A673 (cell line): ENCODE results near the gene DCAF15. TPM values are rescaled to one million over a fixed set of nuclear protein-coding genes. Genes with fewer than 3 reads are reported as not detected.

Source experiments
- BruUV-seq: library from RNA; stranded (reverse); fragments of 400-500 nt; replicated peaks from 2 replicates; lab custom pipeline; 2021; lab: Mats Ljungman, UMichigan
- CTCF ChIA-PET: fragments of 300-600 bp; sonication (Branson Sonifier 250); formaldehyde crosslinking; loops from one replicate; lab custom pipeline; 2022; ENCODE audit warnings: antibody characterized with exemption; lab: Charles Lee
- POLR2A ChIA-PET: fragments of 300-600 bp; sonication (Branson Sonifier 250); formaldehyde crosslinking; loops from one replicate; lab custom pipeline; 2022; ENCODE audit warnings: antibody characterized with exemption; ENCODE audit not compliant: low non-redundant PET; lab: Charles Lee
- DNase-seq: peaks from one replicate; pipeline ENCODE4 v3.0.0-alpha.2; 2015; ENCODE audit warnings: low spot score
- H3K27ac ChIP-seq: fragments of 200-600 bp; sonication (generic); 2 replicates; pipeline ENCODE4 v1.5.1; 2016; ENCODE audit warnings: mixed run types, low read depth, mild to moderate bottlenecking, mixed read lengths, antibody characterized with exemption, low read length; ENCODE audit not compliant: poor library complexity, severe bottlenecking
- H3K27me3 ChIP-seq: fragments of 200-600 bp; sonication (generic); replicated peaks from 2 replicates; pipeline ENCODE4 v1.6.1; 2017; ENCODE audit warnings: mixed run types, low read depth, mild to moderate bottlenecking, mixed read lengths, antibody characterized with exemption, low read length; ENCODE audit not compliant: insufficient read depth, poor library complexity
- H3K36me3 ChIP-seq: fragments of 200-600 bp; sonication (generic); 2 replicates; pipeline ENCODE4 v1.6.1; 2016; ENCODE audit warnings: mixed run types, mild to moderate bottlenecking, mixed read lengths, antibody characterized with exemption, low read length; ENCODE audit not compliant: insufficient read depth, poor library complexity, severe bottlenecking
- H3K4me1 ChIP-seq: fragments of 200-600 bp; sonication (generic); 2 replicates; pipeline ENCODE4 v1.6.1; 2017; ENCODE audit warnings: mixed run types, mild to moderate bottlenecking, mixed read lengths, antibody characterized with exemption, low read length; ENCODE audit not compliant: insufficient read depth, poor library complexity, severe bottlenecking
- H3K4me3 ChIP-seq: fragments of 200-600 bp; sonication (generic); 2 replicates; pipeline ENCODE4 v1.5.1; 2016; ENCODE audit warnings: low read depth, mixed run types, mild to moderate bottlenecking, mixed read lengths, low read length; ENCODE audit not compliant: poor library complexity, severe bottlenecking
- H3K9me3 ChIP-seq: fragments of 200-600 bp; sonication (generic); 2 replicates; pipeline ENCODE4 v1.6.1; 2016; ENCODE audit warnings: mixed run types, low read depth, mild to moderate bottlenecking, mixed read lengths, antibody characterized with exemption, low read length; ENCODE audit not compliant: poor library complexity, severe bottlenecking
- EZH2 ChIP-seq: fragments of 200-600 bp; sonication (generic); IDR thresholded peaks from 2 replicates; pipeline ENCODE4 v1.6.1; 2017; ENCODE audit warnings: borderline replicate concordance, low read depth, mild to moderate bottlenecking, mixed read lengths, antibody characterized with exemption, low read length; ENCODE audit not compliant: poor library complexity, severe bottlenecking
- intact Hi-C: fragments of 100-400 bp; cut with micrococcal nuclease; formaldehyde crosslinking; loops from one replicate; pipeline ENCODE4 v1.10.0; 2022; ENCODE audit not compliant: unreplicated experiment
- total RNA-seq: library from RNA; stranded (reverse); gene quantifications from 2 replicates; pipeline ENCODE4 v1.2.3, GENCODE V29; 2021
- TF ChIP-seq, protein P1 (sequence below): fragments of 300-800, 200-600 bp; sonication (generic); conservative IDR thresholded peaks from 2 replicates; pipeline ENCODE4 v1.5.1; 2017; ENCODE audit warnings: low read depth, mild to moderate bottlenecking, antibody characterized with exemption, low read length, moderate library complexity, mixed read lengths

DCAF15 gene
- total RNA-seq, 1 experiment from 2014 or later: 65.4 TPM

DNA sequence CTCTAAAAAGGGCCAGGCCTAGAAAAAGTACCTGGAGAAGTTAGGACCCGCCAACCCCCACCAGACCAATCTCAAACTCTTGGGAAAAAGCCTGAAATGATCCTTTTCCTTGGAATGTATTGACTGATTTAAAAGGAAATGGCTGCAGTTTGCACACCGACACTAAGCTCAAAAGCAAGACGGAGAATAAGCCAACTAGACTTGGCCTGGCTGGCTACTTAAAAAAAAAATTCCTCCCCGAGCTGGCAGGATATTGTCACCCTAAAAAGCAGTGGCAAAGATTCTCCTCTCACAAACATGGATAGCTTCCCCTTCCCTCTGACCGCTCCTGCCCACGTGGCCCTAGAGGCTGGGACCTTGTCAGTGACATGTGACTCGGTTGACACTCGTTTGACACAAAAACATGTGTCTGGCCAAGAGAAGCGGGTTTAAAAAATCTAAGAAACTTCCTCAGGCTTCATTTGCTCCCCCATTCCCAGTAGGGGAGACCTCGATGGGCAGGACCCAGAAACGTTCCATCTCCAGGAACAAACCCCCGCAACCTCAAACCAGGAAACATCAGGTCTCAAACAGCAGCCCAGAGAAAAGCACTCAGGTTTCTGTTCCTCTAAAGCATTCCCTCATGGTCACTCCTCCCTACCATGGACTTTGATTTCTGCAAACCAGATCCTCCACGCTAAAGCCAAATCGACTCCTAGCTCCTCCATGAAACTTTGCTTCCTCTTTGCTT is 52.5 kb downstream of the DCAF15 start:
- peak overlapping the region; percentile 91 for H3K4me3 ChIP-seq
- intact Hi-C loops: loop anchor here (5.0 kb wide), 1 partner anchor 68 kb away; the partner anchor contains the start of gene MISP3
- DNase-seq: no peak
- no peaks in the 10 kb centered on the region for H3K9me3 ChIP-seq
- no peak for TF ChIP-seq EZH2
- TF ChIP-seq, protein P1, sequence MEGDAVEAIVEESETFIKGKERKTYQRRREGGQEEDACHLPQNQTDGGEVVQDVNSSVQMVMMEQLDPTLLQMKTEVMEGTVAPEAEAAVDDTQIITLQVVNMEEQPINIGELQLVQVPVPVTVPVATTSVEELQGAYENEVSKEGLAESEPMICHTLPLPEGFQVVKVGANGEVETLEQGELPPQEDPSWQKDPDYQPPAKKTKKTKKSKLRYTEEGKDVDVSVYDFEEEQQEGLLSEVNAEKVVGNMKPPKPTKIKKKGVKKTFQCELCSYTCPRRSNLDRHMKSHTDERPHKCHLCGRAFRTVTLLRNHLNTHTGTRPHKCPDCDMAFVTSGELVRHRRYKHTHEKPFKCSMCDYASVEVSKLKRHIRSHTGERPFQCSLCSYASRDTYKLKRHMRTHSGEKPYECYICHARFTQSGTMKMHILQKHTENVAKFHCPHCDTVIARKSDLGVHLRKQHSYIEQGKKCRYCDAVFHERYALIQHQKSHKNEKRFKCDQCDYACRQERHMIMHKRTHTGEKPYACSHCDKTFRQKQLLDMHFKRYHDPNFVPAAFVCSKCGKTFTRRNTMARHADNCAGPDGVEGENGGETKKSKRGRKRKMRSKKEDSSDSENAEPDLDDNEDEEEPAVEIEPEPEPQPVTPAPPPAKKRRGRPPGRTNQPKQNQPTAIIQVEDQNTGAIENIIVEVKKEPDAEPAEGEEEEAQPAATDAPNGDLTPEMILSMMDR: no peak
- H3K36me3 ChIP-seq: no peaks in the 10 kb centered on the region
- H3K4me1 ChIP-seq: peaks cover 11% of the 10 kb centered on the region
- no peaks in the 10 kb centered on the region for H3K27me3 ChIP-seq
- POLR2A ChIA-PET: interaction anchor here (1.0 kb wide), 1 partner anchor 26 kb away, joined by 8 read pairs; no protein-coding TSS in a partner anchor
- CTCF ChIA-PET: no interaction called here
- H3K27ac ChIP-seq: peak overlapping the region; percentile 9
- BruUV-seq: TSS peak; percentile 64

DNA sequence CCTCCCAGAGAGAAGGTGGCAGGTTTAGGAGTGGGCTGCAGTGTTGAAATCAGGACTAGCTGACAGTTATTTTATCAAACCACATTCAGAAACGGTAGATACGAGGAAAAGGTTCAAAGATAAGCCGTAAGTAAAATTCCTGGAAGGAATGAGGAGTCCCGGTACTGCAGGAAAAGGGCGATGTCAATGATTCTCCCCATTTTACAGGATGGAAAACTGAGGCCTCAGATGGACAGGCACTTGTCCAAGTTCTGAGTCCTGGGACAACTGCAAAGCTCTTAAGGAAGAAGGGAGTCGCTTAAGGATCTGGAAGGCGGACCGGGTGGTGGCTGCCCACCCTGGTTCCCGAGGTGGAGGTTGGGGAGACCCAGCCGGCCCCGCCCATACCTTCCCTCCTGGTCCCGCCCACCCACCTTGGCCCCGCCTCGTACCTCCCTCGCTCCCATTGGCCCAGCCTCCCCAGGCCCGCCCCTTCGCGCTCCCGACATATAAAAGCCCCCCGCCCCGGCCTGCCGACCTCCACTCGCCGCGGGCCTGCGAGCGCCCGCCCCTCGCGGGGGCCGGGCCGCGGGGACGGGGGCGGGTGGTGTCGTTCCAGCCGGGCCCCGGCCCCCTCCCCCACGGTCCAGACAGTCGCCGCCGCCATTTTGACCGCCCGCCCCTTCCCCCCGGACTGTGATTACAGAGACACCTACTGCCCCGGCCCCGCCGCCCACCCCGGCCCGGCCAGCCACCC is 53.2 kb downstream of the DCAF15 start:
- peak overlapping the region; percentile 91 for H3K4me3 ChIP-seq
- intact Hi-C loops: loop anchor here (5.0 kb wide), 1 partner anchor 67 kb away; the partner anchor contains the start of gene MISP3
- BruUV-seq: no TSS peak
- no peaks in the 10 kb centered on the region for H3K36me3 ChIP-seq
- ChIA-PET CTCF (no interaction called here), POLR2A (no interaction called here)
- H3K9me3 ChIP-seq: no peaks in the 10 kb centered on the region
- peak; percentile 91 for DNase-seq
- no peaks in the 10 kb centered on the region for H3K27me3 ChIP-seq
- H3K27ac ChIP-seq: peak overlapping the region; percentile 99
- no peak for TF ChIP-seq EZH2
- TF ChIP-seq, protein P1: no peak
- H3K4me1 ChIP-seq: peaks cover 11% of the 10 kb centered on the region

DNA sequence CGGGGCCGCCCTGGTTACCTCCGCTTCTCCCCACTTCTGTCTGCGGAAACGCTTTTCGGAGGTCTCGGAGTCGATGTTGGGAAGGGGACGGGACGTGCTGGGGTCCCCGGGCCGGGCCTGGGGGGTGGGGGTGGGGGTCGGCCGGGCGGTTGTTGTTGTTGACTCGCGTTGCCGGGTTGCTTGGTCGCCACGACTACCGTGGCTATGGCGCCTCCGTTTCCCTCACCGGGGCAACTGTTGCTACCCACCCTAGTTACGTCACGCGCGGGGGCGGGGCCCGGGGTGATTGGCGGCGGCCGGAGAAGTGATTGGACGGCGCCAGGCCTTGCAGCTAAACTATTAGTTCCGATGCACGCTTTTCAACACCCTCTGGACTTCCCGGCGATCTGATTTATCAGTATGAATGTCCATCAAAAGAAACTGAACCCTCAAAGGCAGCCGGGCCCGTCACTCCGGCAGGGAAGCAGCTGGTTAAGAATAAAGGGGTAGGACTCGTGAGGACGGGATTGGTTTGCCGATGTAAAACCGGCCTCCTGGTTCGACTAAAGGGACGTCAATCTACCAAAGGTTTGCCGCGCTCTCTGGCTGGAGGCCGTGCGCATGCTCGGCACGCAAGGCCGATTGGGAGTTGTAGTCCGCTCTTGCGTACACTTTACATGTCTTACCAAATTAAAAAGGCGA is 53.9 kb downstream of the DCAF15 start, which contains the start of gene RFX1:
Gene RFX1 (minus strand): TSS at position 236 of the 681 bp plus-strand sequence. CDS start 12,477 bp downstream, outside the sequence.
- TF ChIP-seq EZH2: no peak
- TF ChIP-seq, protein P1: no peak
- ChIA-PET POLR2A (no interaction called here), CTCF (interaction anchor here (0.6 kb wide), 1 partner anchor 444 kb away, joined by 3 read pairs; no protein-coding TSS in a partner anchor)
- Histone ChIP-seq H3K4me3 (peak within 1 kb of the TSS; percentile 91), H3K27me3 (no peaks in the 10 kb centered on the region), H3K4me1 (peaks cover 11% of the 10 kb centered on the region), H3K27ac (peak within 1 kb of the TSS; percentile 99), H3K36me3 (no peaks in the 10 kb centered on the region), H3K9me3 (no peaks in the 10 kb centered on the region)
- BruUV-seq: no TSS peak
- peak; percentile 99 for DNase-seq
- intact Hi-C loops: loop anchor here (5.0 kb wide), 1 partner anchor 66 kb away; the partner anchor contains the start of gene MISP3
